HG02943 (cell line): ENCODE results near the gene MYO16.
A peak's percentile ranks its signal among the peaks of the same experiment; 100 is the strongest.
"Not testable (repeated sequence)": the region's sequence is repeated elsewhere in the genome, so short reads cannot be mapped to it uniquely, and the experiment has no call there.

ENCODE experiments used
- ATAC-seq: cut with Tn5 transposase; IDR thresholded peaks from one replicate; pipeline ENCODE4 v1.9.1; 2021; ENCODE audit warnings: mild to moderate bottlenecking, low read depth, moderate library complexity; ENCODE audit not compliant: unreplicated experiment

MYO16 gene

GRCh38 chr13:108859197-108860012 lies 230.0 kb downstream of the MYO16 start:
- ATAC-seq = no peak

- ATAC-seq = no peak
Measured at GRCh38 chr13:108860418-108860817, 231.0 kb downstream of the MYO16 start.

GRCh38 chr13:108877300-108877699 lies 247.9 kb downstream of the MYO16 start:
- no peak for ATAC-seq

DNA sequence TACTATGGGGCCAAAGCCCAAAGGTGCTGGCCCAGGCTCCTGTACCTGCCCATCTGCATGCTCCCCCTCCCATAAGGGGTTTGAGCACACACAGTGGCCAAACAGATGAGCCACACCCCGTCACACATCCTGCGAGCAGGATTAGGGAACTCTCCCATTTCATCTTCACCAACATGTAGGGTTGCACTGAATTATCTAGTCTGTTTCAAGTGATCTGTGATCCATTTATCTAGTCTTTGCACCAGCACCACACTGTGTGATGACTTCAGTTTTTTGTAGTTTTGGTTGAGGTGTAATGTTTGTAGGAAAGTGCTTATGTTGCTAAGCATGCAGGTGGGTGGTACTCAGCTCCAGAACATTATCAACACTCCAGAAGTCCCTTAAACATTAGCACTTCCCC lies 249.3 kb downstream of the MYO16 start:
- ATAC-seq = no peak

DNA sequence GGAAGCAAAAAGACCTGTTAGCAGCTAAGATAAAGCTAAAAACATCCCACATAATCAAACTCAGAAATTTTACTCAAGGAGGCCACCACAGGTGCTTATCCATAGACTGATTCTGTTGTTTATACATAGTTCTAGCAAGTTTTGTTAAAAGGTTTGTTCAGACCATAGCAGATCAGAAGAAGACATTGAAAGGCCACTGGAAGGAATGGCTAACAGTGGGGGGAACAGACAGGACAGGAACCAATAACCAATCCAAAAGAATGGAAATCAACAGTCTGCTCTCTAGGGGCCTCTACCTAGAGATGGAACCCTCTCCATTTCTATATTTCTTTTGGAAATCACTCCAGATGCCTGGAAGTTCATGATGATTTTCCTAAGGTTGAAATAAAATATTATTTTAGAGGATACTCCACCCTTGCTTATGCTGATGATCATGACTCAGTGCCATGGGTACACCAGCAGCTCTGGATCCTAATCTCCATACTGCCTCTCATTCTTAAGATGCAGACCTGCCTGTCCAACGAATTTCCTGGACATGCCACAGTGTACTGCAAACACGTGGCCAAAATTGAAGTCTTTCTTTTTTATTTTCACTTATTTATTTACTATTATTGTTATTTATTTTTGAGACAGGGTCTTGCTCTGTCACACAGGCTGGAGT lies 260.0 kb downstream of the MYO16 start:
- no peak for ATAC-seq

DNA sequence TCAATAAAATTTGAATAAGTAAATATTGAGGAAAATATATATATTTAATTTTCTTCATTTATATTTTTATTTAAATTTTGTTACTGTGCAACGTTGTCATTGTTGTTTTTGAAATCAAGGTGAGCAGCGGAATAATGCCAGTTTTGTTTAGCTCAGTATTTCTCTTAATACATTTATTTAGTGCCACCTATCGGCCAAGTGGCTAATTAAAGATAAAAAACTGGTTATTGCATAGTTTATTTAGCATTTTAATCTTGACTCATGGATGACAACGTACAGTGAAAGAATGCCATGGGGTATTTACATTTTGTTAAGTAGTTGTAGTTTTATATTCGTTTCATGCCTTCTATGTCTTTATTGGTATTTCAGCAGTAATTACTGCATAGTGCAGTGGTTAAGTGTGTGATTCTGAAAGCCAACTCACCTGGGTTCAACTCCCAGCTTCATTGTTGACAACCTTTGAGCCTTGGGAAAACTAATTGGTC lies 265.9 kb downstream of the MYO16 start:
- no peak for ATAC-seq

DNA sequence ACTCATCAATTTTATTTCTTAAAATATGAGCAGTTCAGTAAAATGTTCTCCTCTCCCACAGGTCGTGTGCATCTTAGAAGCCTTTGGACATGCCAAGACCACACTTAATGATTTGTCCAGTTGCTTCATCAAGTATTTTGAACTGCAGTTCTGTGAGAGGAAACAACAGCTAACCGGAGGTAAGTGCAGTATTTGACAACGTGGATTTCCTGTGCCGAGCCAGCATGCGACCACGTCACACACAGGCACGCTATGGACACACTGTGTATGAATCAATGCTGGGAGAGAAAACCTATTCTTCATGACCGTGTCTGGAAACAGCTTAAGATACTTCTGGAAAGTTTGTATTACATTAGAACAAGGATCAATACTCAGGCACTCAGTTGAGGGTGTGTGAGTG lies 268.5 kb downstream of the MYO16 start:
- ATAC-seq = no peak

DNA sequence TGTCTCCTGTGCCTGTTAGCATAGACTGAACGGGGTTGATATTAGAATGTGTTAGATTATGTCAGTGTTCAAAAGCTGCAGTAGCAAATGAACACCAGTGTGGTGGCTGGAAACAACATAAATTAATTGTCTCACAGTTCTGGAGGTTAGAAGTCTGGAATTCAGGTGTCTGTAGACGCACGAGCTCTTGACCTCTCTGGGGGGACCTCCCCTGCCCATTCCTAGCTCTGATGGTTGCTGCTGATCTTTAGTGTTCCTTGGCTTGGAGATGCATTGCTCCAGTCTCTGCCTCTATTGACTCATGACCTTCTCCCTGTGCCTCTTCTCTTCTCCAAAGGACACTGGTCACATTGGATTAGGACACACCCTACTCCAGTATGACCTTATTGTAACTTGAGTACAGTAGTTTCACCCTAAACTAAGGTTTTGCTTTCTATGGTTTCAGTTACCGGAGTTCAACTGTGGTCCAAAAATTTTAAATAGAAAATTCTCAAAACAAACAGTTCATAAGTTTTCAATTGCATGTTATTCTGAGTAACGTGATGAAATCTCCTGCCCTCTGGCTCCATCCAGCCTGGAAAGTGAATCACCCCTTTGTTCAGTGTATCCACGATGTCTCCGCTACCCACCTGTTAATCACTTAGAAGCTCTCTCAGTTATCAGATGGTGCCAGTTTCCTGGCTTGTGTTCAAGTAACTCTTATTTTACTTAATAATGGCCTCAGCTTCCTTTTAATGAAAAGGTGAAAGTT lies 273.2 kb downstream of the MYO16 start:
- ATAC-seq = no peak

- no peak for ATAC-seq
Measured at GRCh38 chr13:108903613-108904012, 274.2 kb downstream of the MYO16 start.

- ATAC-seq = no peak
Measured at GRCh38 chr13:108911807-108912206, 282.4 kb downstream of the MYO16 start.

- not testable (repeated sequence) for ATAC-seq
Measured at GRCh38 chr13:108913731-108914130, 284.3 kb downstream of the MYO16 start.

DNA sequence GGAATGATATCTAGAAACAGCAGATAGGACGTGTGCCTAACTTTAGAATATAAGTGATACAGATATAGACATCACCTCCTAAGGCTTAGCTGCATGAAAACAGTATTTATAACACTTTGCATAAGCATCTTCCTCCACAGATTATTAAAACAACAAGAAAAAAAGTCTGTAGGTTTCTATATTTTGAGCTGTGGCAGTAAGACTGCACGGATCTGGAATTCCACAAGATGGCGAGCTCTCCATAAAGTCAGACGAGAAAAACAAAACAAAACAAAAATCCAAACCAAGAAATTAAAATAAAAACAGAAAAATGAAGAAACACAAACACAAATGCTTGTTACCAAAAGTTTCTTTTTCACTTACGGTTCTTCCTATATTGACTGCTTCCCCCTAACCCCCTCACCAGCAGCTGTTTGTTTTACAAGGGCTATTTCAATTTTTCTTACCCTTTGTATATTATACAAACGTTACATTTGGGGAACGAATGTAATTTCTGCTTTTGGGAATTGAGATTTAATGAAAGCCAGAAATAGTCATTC lies 285.8 kb downstream of the MYO16 start:
- ATAC-seq = peak; percentile 17

- ATAC-seq = peak; percentile 94
Measured at GRCh38 chr13:108915634-108916512, 286.5 kb downstream of the MYO16 start.

DNA sequence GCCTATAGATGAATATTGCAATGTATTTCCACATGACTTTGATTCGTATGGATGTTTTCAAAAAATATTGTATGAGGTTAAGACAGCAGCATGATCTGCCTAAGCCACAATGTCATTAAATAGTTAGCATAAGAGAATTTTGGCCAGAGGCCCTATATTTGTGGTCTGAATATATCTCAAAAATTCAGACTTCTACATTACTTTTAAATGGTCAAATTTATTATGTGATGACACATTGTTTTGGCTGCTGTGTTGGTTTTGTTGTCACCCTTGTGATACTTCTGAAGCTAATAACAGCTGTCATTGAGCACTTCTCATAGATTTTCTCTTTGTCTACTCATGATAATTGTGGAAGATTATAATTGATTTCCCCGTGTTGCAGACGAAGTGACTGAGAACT lies 288.2 kb downstream of the MYO16 start:
- ATAC-seq = no peak

- ATAC-seq = no peak
Measured at GRCh38 chr13:108919036-108919907, 289.9 kb downstream of the MYO16 start.

DNA sequence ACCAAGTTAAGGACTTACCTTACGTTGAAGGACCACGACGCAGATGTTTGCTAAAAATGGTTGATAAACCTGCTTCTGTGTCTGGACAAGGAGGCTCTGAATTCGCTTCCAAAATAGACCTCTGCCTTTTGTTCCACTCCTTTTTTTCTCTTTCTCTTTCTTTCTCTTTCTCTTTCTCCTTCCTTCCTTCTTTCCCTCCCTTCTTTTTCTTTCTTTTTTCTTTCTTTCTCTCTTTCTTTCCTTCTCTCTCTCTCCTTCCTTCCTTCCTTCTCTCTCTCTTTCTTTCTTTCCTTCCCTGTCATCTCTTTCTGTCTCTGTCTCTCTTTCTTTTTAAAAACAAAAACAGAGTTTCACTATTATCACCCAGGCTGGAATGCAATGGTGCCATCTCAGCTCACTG lies 290.7 kb downstream of the MYO16 start:
- ATAC-seq = no peak

DNA sequence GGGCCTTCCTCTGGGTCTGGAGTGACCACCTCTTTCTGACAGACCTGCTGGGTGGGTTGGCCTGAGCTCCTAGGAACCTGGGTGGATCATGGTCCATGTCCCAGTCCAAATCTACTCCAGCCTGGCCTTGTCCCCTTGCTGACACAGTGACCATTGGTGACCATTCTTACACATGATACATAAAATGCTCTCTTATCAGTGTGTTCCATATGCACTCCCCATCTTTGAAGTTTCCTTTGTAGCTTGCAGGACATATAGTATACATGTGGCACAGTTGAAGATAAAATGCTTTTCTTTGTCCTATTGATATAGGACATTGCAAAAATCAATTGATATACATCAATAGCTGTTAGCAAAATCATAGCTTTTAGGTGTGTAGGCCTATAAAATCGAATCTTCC lies 291.8 kb downstream of the MYO16 start:
- ATAC-seq = no peak

DNA sequence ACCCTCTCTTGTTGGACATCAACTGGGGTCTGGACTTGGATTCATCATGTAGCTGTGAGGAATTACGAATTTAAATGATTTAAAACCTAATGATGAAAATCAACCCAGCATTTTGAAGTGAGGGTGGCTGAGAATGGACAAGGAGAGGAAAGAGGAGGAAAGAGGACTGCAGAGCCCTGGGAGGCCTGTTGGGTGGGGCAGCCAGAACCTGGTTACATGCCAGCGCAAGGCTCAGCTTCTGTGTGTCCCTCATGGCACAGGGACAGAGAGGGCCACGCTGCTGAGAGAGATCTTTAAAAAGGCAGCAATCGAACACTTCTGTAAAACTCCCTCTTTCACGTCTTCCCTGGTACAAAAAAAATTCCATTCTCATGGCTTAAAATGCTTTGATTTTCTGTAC lies 292.7 kb downstream of the MYO16 start:
- no peak for ATAC-seq
